ENCODE data around the gene RPS18. TPM values are rescaled to one million over a fixed set of nuclear protein-coding genes. Genes with fewer than 3 reads are reported as not detected.

RPS18 gene
- polyA plus RNA-seq, 4 donors = 2,953 to 3,403 (median 3,031) TPM

DNA sequence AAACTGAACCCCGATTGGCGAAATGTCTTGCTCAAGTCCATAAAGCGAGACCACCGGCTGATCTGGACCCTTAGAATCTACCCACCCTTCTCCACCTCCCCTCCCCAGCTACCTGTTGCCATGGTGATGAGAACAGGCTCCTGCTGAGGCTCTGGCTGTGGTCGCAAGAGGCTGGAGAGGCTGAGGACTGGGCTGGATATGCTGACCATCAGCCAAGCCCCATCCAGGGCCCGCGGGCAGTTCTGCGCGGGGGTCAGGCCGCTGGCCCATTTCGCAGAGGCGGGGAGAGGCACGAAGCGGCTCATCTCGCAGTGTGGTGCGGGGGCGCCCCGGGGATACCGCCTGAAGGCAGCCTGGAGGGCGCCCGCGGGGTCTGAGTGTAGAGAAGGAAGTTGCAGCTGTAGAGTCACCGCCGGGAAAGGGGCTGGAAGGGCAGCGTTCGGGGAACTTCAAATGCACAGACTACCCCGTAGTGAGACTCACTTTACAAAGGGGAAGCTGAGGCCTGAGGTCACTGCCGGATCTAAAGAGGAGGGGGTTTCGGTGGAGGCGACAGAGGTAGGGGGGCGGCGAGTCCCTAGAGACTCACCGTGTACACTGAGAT lies 41.3 kb downstream of the RPS18 start:
- no peak for DNase-seq (ENCODE audit: low read depth in 4 of 4, low spot score in 3 of 4)

GRCh38 chr6:33313709-33314514 lies 42.0 kb downstream of the RPS18 start, which contains the start of gene TAPBP:
TSS of gene TAPBP (minus strand) at chr6:33314078. CDS start at chr6:33314041, 37 bp downstream.
- DNase-seq (ENCODE audit: low read depth in 4 of 4, low spot score in 3 of 4) = peak in 1 of 4 donors; percentile 70

- DNase-seq (ENCODE audit: low read depth in 4 of 4, low spot score in 3 of 4) = peak in 1 of 4 donors; percentile 45
These were observed 42.7 kb downstream of the RPS18 start for GRCh38 chr6:33314515-33314942.

GRCh38 chr6:33314943-33315792 lies 43.3 kb downstream of the RPS18 start:
- no peak for DNase-seq (ENCODE audit: low read depth in 4 of 4, low spot score in 3 of 4)

DNA sequence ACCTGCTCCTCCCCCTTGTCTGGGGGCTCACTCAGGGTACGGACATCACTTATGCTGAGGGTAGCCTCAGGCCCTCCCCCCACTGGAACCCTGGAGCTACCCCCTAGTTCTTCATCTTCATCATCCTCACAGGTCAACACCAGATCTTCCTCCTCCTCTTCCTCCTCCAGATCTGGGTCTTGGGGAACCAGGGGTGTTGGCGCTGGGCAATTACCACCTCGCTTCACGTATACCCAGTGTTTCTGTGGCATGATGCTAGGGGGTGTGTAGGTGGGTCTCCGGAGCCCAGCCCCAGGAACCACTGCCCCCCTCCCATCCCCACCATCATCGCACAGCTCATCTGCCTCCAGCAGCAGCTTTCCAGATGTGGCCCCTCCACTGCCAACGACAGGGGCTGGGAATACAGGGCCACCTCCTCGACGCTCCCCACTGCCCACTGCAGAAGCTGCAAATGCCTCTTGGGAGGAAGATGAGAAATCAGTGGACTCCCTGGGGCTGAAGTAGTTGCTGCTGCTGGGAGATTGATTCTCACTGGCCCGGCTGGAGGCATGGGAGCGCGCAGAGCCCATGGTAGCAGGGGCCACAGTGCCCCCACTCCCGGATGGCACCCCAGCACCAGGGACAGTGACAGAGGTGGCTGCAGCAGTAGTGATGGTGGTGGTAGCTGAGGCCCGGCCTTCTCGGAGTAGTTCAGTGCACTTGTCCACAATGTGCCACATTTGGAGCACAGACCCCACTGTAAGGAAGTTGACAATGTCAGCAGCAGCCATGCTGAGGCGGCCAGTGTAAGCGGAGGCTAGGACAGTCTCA lies 44.1 kb downstream of the RPS18 start:
- no peak for DNase-seq (ENCODE audit: low read depth in 4 of 4, low spot score in 3 of 4)

DNA sequence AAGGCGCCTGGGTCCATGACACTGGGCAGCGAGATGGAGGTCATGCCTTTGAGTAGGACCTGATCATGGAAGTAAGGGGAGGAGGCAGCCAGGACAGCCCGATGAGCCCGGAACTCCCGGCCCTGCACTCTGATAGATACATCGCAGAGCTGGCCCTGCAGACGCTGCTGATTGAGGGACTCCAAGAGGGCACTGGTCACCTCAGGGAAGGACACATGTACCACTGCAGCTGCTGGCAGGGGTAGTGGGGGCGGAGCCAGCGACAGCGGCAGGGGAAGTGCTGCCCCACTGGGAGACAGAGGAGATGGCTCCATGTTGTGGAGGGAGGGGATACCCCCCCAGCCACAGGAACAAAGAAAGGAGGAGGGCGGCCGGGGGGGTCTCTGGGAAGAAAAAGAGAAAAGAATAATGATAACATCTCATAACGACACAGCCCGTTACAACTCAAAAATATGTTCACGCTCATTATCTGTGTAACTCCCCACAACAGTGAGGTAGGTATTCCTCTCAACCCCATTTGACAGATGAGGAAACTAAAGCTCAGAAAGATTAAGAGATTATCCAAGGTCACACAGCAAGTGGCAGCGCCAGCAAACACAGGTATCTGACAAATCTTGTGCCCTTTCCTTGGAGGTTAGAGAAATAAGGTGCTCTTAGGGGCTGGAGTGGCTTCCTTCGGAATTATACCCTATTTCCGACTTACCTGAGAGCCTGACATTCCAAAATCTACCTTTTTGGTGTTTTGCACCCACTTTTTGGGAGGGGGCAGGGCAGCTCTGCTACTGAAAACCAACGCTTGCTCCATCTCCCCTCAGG lies 44.9 kb downstream of the RPS18 start:
- DNase-seq (ENCODE audit: low read depth in 4 of 4, low spot score in 3 of 4) = no peak

- DNase-seq (ENCODE audit: low read depth in 4 of 4, low spot score in 3 of 4) = no peak
These were observed 45.5 kb downstream of the RPS18 start for GRCh38 chr6:33317419-33317668.

GRCh38 chr6:33317669-33318425 lies 46.0 kb downstream of the RPS18 start, which contains the start of gene ZBTB22:
TSS of gene ZBTB22 (minus strand) at chr6:33317744. CDS start at chr6:33316916, 828 bp downstream.
- DNase-seq (ENCODE audit: low read depth in 4 of 4, low spot score in 3 of 4) = peak; percentile 98 to 100 (median 99)

DNA sequence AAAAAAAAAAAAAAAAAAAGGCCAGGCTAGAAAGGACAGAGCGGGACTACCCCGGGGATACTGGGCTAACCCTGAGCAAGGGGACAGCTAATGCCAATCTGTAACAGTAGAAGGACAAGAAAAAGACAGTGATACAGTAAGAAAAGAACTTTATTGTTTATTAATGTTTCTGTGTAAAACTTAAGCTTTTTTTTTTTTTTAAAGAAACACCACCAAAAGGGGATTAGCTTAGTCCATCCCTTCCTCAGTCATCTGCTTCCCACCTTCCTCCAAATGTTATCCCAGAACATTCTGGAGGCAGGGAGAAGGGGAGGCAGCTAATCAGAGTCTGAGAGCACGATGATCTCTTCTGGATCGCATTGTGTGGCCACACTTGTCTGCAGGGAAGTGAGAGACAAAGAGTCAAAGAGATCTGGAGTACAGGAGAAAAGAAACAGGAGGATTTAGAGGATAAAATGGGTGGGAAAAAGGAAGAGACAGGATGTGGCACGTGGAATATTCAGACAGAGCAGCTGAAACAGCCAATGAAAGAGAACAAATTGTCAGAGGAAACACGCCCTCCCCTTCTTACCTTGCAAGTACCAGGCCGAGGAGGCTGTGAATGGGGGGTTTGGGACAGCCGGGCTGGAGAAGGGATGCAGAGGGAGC lies 46.7 kb downstream of the RPS18 start:
- no peak for DNase-seq (ENCODE audit: low read depth in 4 of 4, low spot score in 3 of 4)

GRCh38 chr6:33319939-33320314 lies 48.1 kb downstream of the RPS18 start:
- no peak for DNase-seq (ENCODE audit: low read depth in 4 of 4, low spot score in 3 of 4)

DNA sequence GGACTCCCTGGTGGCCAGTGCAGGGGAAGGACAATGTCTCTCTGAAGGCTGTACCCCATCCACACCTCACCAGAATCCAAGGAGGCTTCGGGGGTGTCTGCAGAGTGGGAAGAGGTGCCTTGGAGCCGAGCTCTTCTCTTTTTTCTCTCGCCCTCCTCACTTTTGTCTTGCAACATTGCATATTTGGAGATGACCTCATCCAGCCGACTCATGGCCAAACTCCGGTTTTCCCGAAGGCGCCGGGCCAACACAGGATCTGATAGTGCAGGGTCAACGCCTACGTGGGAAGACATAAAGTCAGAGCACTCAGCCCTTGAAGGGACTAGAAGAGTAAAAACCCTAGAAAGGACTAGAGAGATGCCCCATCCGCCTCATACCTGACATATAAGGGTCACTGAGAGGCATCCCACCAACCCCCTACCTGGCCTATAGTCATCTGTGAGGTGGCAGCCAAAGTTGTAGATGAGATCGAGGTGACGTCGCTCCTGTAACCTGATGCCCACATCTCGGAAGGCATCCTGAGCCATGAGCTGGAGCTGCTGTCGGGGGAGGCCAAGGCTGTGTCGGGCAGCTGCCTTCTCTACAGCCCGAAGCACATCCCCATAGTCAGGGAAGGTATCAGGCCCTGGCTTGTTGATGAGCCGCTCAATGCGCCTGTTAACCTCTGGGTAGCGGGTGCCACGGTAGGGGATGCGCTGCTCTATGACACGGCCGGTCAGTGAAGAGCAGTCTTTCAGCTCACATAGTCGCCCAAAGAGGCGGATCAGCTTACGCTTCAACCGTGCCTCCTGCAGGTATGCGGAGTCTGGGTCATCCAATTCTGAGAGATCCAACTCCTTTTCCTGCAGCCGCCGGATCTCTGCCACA lies 48.7 kb downstream of the RPS18 start:
- no peak for DNase-seq (ENCODE audit: low read depth in 4 of 4, low spot score in 3 of 4)

DNA sequence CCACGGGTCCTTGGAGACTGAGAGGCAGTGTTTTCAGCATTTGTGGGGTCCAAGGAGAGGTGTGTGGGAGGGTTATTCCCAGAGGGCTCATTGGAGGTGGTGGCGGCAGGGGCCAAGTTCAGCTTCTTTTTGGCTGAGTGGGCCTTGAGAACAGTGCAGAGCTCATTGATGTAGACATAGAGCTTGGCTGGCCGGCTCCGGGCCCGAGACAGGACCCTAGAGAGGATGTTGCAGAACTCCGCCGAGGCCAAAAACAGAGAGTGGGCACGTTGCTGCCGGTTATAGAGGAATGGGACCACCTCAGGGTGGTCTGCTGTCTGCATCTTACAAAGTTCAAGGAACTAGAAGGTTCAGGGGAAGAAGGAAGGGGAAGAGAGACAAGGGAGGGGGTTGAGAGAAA lies 49.4 kb downstream of the RPS18 start:
- DNase-seq (ENCODE audit: low read depth in 4 of 4, low spot score in 3 of 4) = no peak

DNA sequence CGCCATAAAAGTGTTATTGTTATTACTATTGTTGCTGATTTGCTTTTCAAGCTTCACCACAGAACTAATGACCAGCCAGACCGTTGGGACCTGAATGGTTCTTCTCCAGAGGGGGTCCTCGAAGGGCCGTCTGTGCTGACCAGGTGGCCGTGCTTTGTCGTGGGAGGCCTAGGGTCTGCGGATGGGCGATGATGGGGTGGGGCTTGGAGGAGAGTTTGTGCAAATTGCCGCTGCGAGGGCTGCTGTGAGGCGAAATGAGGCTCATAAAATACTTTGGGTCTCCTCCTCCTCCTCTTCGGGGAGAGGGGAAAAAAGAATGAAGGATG lies 51.7 kb downstream of the RPS18 start:
- no peak for DNase-seq (ENCODE audit: low read depth in 4 of 4, low spot score in 3 of 4)

DNA sequence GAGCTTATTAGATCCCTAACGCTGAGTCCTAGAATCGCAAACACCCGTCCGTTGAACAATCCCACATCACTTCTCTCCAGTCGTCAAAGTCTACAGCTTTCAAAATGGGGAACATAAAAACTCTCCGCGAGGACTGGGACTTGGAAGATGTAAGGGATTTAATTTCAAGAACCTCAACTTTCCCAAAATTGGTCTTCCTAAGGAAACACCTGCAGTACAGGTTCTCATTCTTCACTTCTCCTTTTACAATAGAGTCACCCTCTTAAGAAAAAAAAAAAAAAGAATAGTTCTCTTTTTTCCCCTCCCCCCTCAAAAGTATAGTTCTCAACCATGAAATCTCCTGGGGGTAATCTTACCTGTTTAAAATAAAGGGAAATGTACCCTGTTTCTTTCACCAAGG lies 52.2 kb downstream of the RPS18 start:
- DNase-seq (ENCODE audit: low read depth in 4 of 4, low spot score in 3 of 4) = no peak
